HL-60 (cell line): ENCODE data around the gene ARID1B.
A peak's percentile ranks its signal among the peaks of the same experiment; 100 is the strongest.

Source experiments
- DNase-seq, 2 experiments: peaks; one replicate each; pipeline ENCODE4 v3.0.0-alpha.2; 2010 to 2020; ENCODE audit warnings: low read depth in 1 of 2, low spot score in 1 of 2
- H3K27ac ChIP-seq: fragments of 250-450 bp; sonication (Bioruptor Pico); replicated peaks from 2 replicates; pipeline ENCODE4 v1.5.1; 2020; ENCODE audit warnings: mild to moderate bottlenecking, moderate library complexity
- H3K27me3 ChIP-seq: fragments of 250-450 bp; sonication (Bioruptor Pico); 2 replicates; pipeline ENCODE4 v1.5.1; 2021; ENCODE audit warnings: mild to moderate bottlenecking, moderate library complexity; ENCODE audit not compliant: insufficient read depth, poor library complexity, severe bottlenecking
- H3K4me3 ChIP-seq: replicated peaks from 2 replicates; pipeline ENCODE4 v1.5.1; 2011; ENCODE audit warnings: mild to moderate bottlenecking, control low read depth, low read length; ENCODE audit not compliant: insufficient read depth
- CTCF ChIP-seq: IDR thresholded peaks from one replicate; pipeline ENCODE4 v1.5.1; 2011; ENCODE audit warnings: low read length, control low read depth, inconsistent platforms; ENCODE audit not compliant: insufficient read depth
- GABPA ChIP-seq: IDR thresholded peaks from 2 replicates; pipeline ENCODE4 v1.6.1; 2012; ENCODE audit warnings: low read depth
- POLR2AphosphoS5 ChIP-seq: IDR thresholded peaks from 2 replicates; pipeline ENCODE4 v1.6.1; 2012; ENCODE audit warnings: low read depth
- REST ChIP-seq: IDR thresholded peaks from 2 replicates; pipeline ENCODE4 v1.6.1; 2012; ENCODE audit warnings: low read depth; ENCODE audit not compliant: insufficient replicate concordance
- SPI1 ChIP-seq: IDR thresholded peaks from 2 replicates; pipeline ENCODE4 v1.6.1; 2012; ENCODE audit warnings: low read depth, mild to moderate bottlenecking, borderline replicate concordance

ARID1B gene

GRCh38 chr6:157058574-157058973 lies 281.4 kb downstream of the ARID1B start:
- no peak for DNase-seq
- no peaks in the 10 kb centered on the region for H3K27me3 ChIP-seq
- H3K4me3 ChIP-seq = no peak overlapping the region
- no peak overlapping the region for H3K27ac ChIP-seq
- TF ChIP-seq REST = no peak
- no peak for TF ChIP-seq POLR2AphosphoS5
- TF ChIP-seq SPI1 = no peak
- no peak for TF ChIP-seq GABPA
- no peak for TF ChIP-seq CTCF

- Histone ChIP-seq H3K27me3 (no peaks in the 10 kb centered on the region), H3K27ac (no peak overlapping the region), H3K4me3 (no peak overlapping the region)
- TF ChIP-seq POLR2AphosphoS5 (no peak), REST (no peak), CTCF (no peak), SPI1 (peak; percentile 28; the same call in 1 of the 2 replicates)
- DNase-seq = no peak
These were observed 282.6 kb downstream of the ARID1B start for GRCh38 chr6:157059781-157060180.

- DNase-seq = no peak
- no peaks in the 10 kb centered on the region for H3K27me3 ChIP-seq
- no peak overlapping the region for H3K27ac ChIP-seq
- H3K4me3 ChIP-seq = no peak overlapping the region
- no peak for TF ChIP-seq REST
- no peak for TF ChIP-seq CTCF
- TF ChIP-seq SPI1 = no peak
- TF ChIP-seq GABPA = no peak
- TF ChIP-seq POLR2AphosphoS5 = no peak
These were observed 283.3 kb downstream of the ARID1B start for GRCh38 chr6:157060440-157060952.
